Lower leg skin (tissue), 4 donors: ENCODE data around the gene FOXN1. TPM values are rescaled to one million over a fixed set of nuclear protein-coding genes. Genes with fewer than 3 reads are reported as not detected.

Source experiments
- DNase-seq, 2 donors: peaks; one replicate each; pipeline ENCODE4 v3.0.0-alpha.2; 2019; ENCODE audit warnings: low spot score in 2 of 2
- H3K4me3 ChIP-seq: fragments of 200-600 bp; sonication (generic); 2 replicates; pipeline ENCODE4 v1.5.1; 2017; ENCODE audit warnings: mild to moderate bottlenecking, low read depth; ENCODE audit not compliant: poor library complexity, severe bottlenecking
- CTCF ChIP-seq, 3 donors: fragments of 450-650 bp; IDR thresholded peaks; one replicate each; pipeline ENCODE4 v1.5.1; 2016; ENCODE audit warnings: antibody characterized with exemption in 3 of 3, mild to moderate bottlenecking in 3 of 3, moderate library complexity in 2 of 3
- POLR2A ChIP-seq, 2 donors: fragments of 450-650 bp; IDR thresholded peaks; one replicate each; pipeline ENCODE4 v1.6.1; 2016 to 2017; ENCODE audit warnings: antibody characterized with exemption in 2 of 2, mild to moderate bottlenecking in 1 of 2, moderate library complexity in 1 of 2
- WGBS, 2 donors: methylation state at CpG; one replicate each; pipeline ENCODE4 v1.1.5; 2018; 5-methylcytosine and 5-hydroxymethylcytosine counted together
- intact Hi-C: fragments of 100-400 bp; cut with DNase I; formaldehyde crosslinking; loops from one replicate; pipeline ENCODE4 v1.15.0; 2023; ENCODE audit warnings: low total_unique reads
- total RNA-seq, 4 donors: library from RNA; depleted of rRNA; stranded (reverse); fragments of >200 nt; gene quantifications; one replicate each; pipeline ENCODE4 v1.1.0, GENCODE V29; 2016

FOXN1 gene
- total RNA-seq, 4 donors from 2014 or later = 28.9 to 65.0 (median 45.4) TPM

GRCh38 chr17:28482551-28483199 is 23.5 kb upstream of the FOXN1 start:
- no peak for DNase-seq
- intact Hi-C loops = no loop called here
- 68% methylated on average over 10 of the region's 10 CpGs for WGBS, 2 donors
- H3K4me3 ChIP-seq = no peak overlapping the region
- TF ChIP-seq CTCF (IDR thresholded peaks at IDR 0.05) (no peak), POLR2A (IDR thresholded peaks at IDR 0.05) (no peak)

- intact Hi-C loops = no loop called here
- no peak overlapping the region for H3K4me3 ChIP-seq
- DNase-seq = no peak
- TF ChIP-seq POLR2A (IDR thresholded peaks at IDR 0.05) (no peak), CTCF (IDR thresholded peaks at IDR 0.05) (no peak)
- 57 to 66% methylated on average over 2 of the region's 2 CpGs for WGBS, 2 donors
Measured at GRCh38 chr17:28484296-28484695, 21.9 kb upstream of the FOXN1 start.

- H3K4me3 ChIP-seq = no peak overlapping the region
- TF ChIP-seq CTCF (IDR thresholded peaks at IDR 0.05) (no peak), POLR2A (IDR thresholded peaks at IDR 0.05) (no peak)
- no peak for DNase-seq
- intact Hi-C loops = no loop called here
- 74 to 82% methylated on average over 3 of the region's 3 CpGs for WGBS, 2 donors
Measured at GRCh38 chr17:28485049-28485448, 21.1 kb upstream of the FOXN1 start.

DNA sequence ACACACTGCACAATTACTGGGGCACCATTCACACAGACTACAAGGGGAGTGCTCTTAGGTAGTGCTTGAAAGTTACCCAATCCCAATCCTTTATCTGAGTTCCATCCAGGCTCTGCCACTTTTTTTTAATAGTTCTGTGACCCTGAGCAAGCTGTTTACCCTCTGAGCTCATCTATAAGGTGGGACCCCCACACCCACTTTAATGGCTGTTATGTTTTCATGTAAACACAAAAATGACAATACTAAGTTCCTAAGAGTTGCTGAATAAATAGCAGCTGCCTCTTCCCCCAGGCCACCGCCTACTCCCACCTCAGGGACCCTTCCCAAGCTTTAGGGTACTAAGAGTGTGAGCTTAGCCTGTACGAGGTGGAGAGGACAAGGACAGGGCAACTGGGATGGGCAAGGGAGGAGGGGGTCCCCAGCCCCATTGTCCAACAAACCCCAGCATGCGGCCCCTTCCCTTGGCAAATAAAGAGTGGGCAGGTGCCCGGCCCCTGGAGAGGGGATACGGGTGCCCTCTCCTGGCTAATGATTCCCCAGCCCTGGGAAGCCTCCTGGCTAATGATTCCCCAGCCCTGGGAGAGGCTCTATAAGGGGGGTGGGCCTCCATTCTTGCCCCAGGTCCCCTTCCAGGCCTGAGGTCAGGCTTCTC is 18.1 kb upstream of the FOXN1 start:
- WGBS, 2 donors = 65 to 73% methylated on average over 5 of the region's 5 CpGs
- H3K4me3 ChIP-seq = no peak overlapping the region
- TF ChIP-seq POLR2A (IDR thresholded peaks at IDR 0.05) (no peak), CTCF (IDR thresholded peaks at IDR 0.05) (no peak)
- no peak for DNase-seq
- intact Hi-C loops = no loop called here

DNA sequence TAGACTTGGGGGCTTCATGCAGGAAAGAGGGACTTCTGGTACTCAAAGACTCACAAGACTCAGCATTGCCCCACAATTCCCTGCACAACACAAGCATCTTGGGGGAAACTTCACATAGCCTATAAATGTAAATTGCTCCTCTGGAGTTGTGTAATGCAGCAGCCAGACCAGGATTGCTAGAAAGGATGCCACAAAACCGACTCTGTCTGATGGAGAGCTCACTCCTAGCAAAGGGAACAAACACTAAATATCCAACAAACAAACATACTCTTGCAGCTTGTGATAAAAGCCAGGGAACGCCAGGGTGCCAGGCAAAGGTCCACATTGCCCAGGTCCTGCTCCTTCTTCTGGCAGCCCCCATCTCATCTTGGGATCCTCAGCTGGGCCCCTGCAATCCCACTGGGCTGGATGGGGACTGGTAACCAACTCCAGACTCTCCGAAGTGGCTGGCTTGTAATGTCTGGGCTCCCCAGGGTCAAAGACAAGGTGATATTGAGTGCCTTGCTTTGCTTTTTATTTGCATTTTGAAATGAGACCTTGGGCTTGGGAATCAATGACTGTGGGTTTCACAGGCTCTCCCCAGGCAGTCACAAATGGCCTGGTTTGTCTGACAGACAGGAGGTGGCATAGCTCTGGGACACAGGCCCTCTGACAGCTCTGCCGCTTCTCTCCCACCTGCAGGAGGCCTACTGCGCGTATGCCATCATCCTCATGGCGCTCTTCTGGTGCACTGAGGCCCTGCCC is 17.4 kb upstream of the FOXN1 start:
- 82 to 86% methylated on average over 7 of the region's 7 CpGs for WGBS, 2 donors
- TF ChIP-seq POLR2A (IDR thresholded peaks at IDR 0.05) = no peak
- TF ChIP-seq CTCF (IDR thresholded peaks at IDR 0.05) = no peak
- intact Hi-C loops = no loop called here
- H3K4me3 ChIP-seq = no peak overlapping the region
- no peak for DNase-seq
